Renal cortical epithelial cell (primary cell): Measurements from ENCODE around the gene C10orf67. TPM values are rescaled to one million over a fixed set of nuclear protein-coding genes. Genes with fewer than 3 reads are reported as not detected.
"Not testable (repeated sequence)": the region's sequence is repeated elsewhere in the genome, so short reads cannot be mapped to it uniquely, and the experiment has no call there.

Source experiments
- DNase-seq: peaks from one replicate; pipeline ENCODE4 v3.0.0-alpha.2; 2011; ENCODE audit warnings: low read depth
- total RNA-seq: library from RNA; depleted of rRNA; stranded (reverse); fragments of >200 nt; gene quantifications from 2 replicates; pipeline ENCODE4 v1.2.3, GENCODE V29; 2014

C10orf67 gene
- total RNA-seq, 1 donor from 2014 or later, result 0.55 TPM

- no peak for DNase-seq
Measured at GRCh38 chr10:23326544-23327307, 17.9 kb downstream of the C10orf67 start.

GRCh38 chr10:23325132-23325531 is 19.5 kb downstream of the C10orf67 start:
- DNase-seq, result no peak

- no peak for DNase-seq
Measured at GRCh38 chr10:23324351-23324750, 20.2 kb downstream of the C10orf67 start.

- DNase-seq, result no peak
Measured at GRCh38 chr10:23322082-23322481, 22.5 kb downstream of the C10orf67 start.

- no peak for DNase-seq
Measured at GRCh38 chr10:23319835-23320234, 24.8 kb downstream of the C10orf67 start.

- DNase-seq, result no peak
Measured at GRCh38 chr10:23318359-23318758, 26.2 kb downstream of the C10orf67 start.

GRCh38 chr10:23317416-23317815 is 27.2 kb downstream of the C10orf67 start:
- DNase-seq, result no peak

GRCh38 chr10:23316406-23316805 is 28.2 kb downstream of the C10orf67 start:
- no peak for DNase-seq

GRCh38 chr10:23315966-23316365 is 28.6 kb downstream of the C10orf67 start:
- no peak for DNase-seq

- DNase-seq, result peak; percentile 93
Measured at GRCh38 chr10:23314835-23315239, 29.8 kb downstream of the C10orf67 start.

- no peak for DNase-seq
Measured at GRCh38 chr10:23311034-23311433, 33.6 kb downstream of the C10orf67 start.

- peak; percentile 59 for DNase-seq
Measured at GRCh38 chr10:23310404-23310803, 34.2 kb downstream of the C10orf67 start.

GRCh38 chr10:23299961-23300360 is 44.6 kb downstream of the C10orf67 start:
- not testable (repeated sequence) for DNase-seq

GRCh38 chr10:23294638-23295247 is 49.9 kb downstream of the C10orf67 start:
- DNase-seq, result peak; percentile 18

- no peak for DNase-seq
Measured at GRCh38 chr10:23293973-23294590, 50.5 kb downstream of the C10orf67 start.

GRCh38 chr10:23293145-23293724 is 51.4 kb downstream of the C10orf67 start:
- DNase-seq, result peak; percentile 32

- no peak for DNase-seq
Measured at GRCh38 chr10:23291551-23292334, 52.9 kb downstream of the C10orf67 start.

- DNase-seq, result no peak
Measured at GRCh38 chr10:23284674-23285335, 59.8 kb downstream of the C10orf67 start.

- DNase-seq, result no peak
Measured at GRCh38 chr10:23284155-23284554, 60.4 kb downstream of the C10orf67 start.

- no peak for DNase-seq
Measured at GRCh38 chr10:23283680-23284079, 60.9 kb downstream of the C10orf67 start.

- no peak for DNase-seq
Measured at GRCh38 chr10:23281044-23281433, 63.6 kb downstream of the C10orf67 start.
